GM18511 (cell line): ENCODE results near the gene DOCK6.

Experiments
- ATAC-seq: cut with Tn5 transposase; IDR thresholded peaks from one replicate; pipeline ENCODE4 v1.9.1; 2021; ENCODE audit warnings: mild to moderate bottlenecking, moderate library complexity; ENCODE audit not compliant: unreplicated experiment

Gene DOCK6

DNA sequence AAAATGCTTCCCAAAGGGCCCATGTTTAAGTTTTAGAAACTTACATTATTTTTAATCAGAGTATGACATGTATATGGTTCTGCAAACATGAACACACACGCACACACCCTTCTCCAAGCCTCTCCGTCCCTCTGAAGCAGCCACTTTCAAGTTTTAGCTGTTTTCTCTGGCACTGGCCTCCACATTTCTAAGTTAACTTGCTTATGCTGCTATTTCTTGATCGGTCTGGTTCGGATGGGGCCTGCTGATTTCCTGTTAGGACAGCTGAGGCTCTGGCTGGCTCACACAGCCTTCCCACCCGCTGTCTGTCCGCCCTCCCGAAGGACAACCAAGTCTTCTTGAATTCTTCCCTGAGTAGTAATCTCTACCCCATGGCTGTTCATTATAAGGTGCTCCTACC, 111.1 kb downstream of the DOCK6 start:
- no peak for ATAC-seq
